ENCODE data around the gene DIP2B. TPM values are rescaled to one million over a fixed set of nuclear protein-coding genes. Genes with fewer than 3 reads are reported as not detected.

DIP2B gene
- total RNA-seq, 1 experiment from 2014 or later = 20.0 TPM

GRCh38 chr12:50655374-50655921 is 150.7 kb downstream of the DIP2B start:
- no CpG with 5 or more reads among the region's 5 CpGs for WGBS (ENCODE audit: extremely low coverage, insufficient read length, low lambda C conversion rate)
- no peak overlapping the region for H4K91ac ChIP-seq (ENCODE audit: insufficient read length, low read depth, low read length)
- H3K9me3 ChIP-seq (ENCODE audit: control insufficient read depth, low read depth, low read length) = no peaks in the 10 kb centered on the region
- no peak overlapping the region for H2AK5ac ChIP-seq (ENCODE audit: insufficient read length, low read length)
- Mint-ChIP-seq H3K9me3 (no peaks in the 10 kb centered on the region), H3K4me1 (peaks cover 5 to 9% of the 10 kb centered on the region in 2 experiments; a peak in 2 of 4 replicates), H3K36me3 (ENCODE audit: insufficient read depth in 1 of 3, low read depth in 3 of 3) (peaks cover 0 to 5% (median 0%) of the 10 kb centered on the region in 3 experiments; a peak in 2 of 7 replicates), H3K27me3 (ENCODE audit: low read depth) (no peaks in the 10 kb centered on the region), H3K4me3 (no peak overlapping the region), H3K27ac (no peak overlapping the region)
- H2BK120ac ChIP-seq (ENCODE audit: low read depth, low read length, poor library complexity, severe bottlenecking) = no peak overlapping the region
- H3K23ac ChIP-seq (ENCODE audit: insufficient read length, low read depth, low read length) = no peak overlapping the region
- H2BK12ac ChIP-seq (ENCODE audit: insufficient read length, low read depth, low read length) = no peak overlapping the region
- H2BK5ac ChIP-seq (ENCODE audit: insufficient read length, low read length) = no peak overlapping the region
- H3K18ac ChIP-seq (ENCODE audit: insufficient read length, low read depth, low read length) = no peak overlapping the region
- H3K79me2 ChIP-seq (ENCODE audit: insufficient read depth, low read length) = no peaks in the 10 kb centered on the region
- H3K4me1 ChIP-seq (ENCODE audit: insufficient read depth, low read length) = no peaks in the 10 kb centered on the region
- H3K14ac ChIP-seq (ENCODE audit: insufficient read depth, low read length) = no peak overlapping the region
- no peak overlapping the region for H4K5ac ChIP-seq (ENCODE audit: insufficient read length, low read depth, low read length)
- no peak for DNase-seq
- no peak overlapping the region for H3K56ac ChIP-seq (ENCODE audit: insufficient read length, low read depth, low read length)
- H3K4ac ChIP-seq (ENCODE audit: low read depth, low read length) = no peak overlapping the region
- no peak overlapping the region for H3K27ac ChIP-seq (ENCODE audit: insufficient read length, low read depth, low read length)
- H4K20me1 ChIP-seq (ENCODE audit: control insufficient read depth, insufficient read depth, insufficient read length) = no peaks in the 10 kb centered on the region
- no peaks in the 10 kb centered on the region for H3K23me2 ChIP-seq (ENCODE audit: insufficient read length, low read depth, low read length, poor library complexity, severe bottlenecking)
- no peak overlapping the region for H2BK20ac ChIP-seq (ENCODE audit: low read depth, low read length, poor library complexity, severe bottlenecking)
- no peak overlapping the region for H3K4me2 ChIP-seq (ENCODE audit: insufficient read depth, insufficient read length, low read length)
- no peak overlapping the region for H3K9ac ChIP-seq (ENCODE audit: extremely low read depth, insufficient read length, low read length)
- no peak overlapping the region for H3T11ph ChIP-seq (ENCODE audit: low read length)
- no peaks in the 10 kb centered on the region for H3K27me3 ChIP-seq (ENCODE audit: insufficient read depth, low read length)
- no peak overlapping the region for H2BK15ac ChIP-seq (ENCODE audit: low read depth, low read length)
- H3K79me1 ChIP-seq (ENCODE audit: insufficient read depth, low read depth, low read length, poor library complexity, severe bottlenecking) = no peaks in the 10 kb centered on the region
- no peak for TF ChIP-seq CTCF (conservative IDR thresholded peaks at IDR 0.05)
- no peak overlapping the region for H2AFZ ChIP-seq (ENCODE audit: low read length)
- no peak overlapping the region for H4K8ac ChIP-seq (replicated peaks; ENCODE audit: insufficient read length, low read depth, low read length)

All from H9 (cell line).